ENCODE results near the gene CDC26. TPM values are rescaled to one million over a fixed set of nuclear protein-coding genes. Genes with fewer than 3 reads are reported as not detected.

CDC26 gene
- total RNA-seq, 2 donors from 2014 or later, result 18.4 to 18.6 TPM

DNA sequence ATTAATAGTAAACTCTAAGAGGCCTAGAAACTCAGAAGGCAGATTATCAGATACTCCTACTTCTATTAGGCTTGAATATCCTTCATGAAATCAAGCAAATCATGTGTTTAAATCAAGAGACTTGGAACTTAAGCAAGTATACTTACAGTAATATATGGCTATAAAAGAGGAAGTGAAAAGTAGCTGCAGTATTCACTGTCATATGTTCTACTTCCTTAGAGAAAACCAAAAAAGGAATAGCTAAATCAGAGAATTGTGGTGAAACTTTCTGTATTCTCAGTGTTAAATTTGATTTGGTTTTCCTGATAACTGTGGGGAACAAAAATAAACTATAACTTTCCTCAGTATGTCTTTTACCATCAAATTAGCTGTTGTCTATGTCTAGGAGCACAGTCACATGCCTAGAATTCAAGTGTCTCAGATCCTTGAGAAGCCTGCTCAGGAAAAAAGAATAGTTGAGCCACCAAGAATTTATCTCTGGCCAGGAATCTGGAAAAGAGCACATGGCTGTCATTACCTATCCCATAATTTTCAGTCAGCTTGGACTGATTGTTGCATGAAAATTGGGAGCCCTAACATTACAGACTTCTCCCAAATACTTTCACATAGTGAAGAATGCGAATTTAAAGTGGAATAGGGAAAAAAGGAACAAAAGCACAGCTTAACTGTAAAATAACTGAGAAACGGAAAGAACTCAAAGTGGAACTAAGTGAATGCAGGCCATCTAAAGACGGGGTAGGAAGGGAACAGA lies 56.0 kb downstream of the CDC26 start:
- TF ChIP-seq, protein P1, sequence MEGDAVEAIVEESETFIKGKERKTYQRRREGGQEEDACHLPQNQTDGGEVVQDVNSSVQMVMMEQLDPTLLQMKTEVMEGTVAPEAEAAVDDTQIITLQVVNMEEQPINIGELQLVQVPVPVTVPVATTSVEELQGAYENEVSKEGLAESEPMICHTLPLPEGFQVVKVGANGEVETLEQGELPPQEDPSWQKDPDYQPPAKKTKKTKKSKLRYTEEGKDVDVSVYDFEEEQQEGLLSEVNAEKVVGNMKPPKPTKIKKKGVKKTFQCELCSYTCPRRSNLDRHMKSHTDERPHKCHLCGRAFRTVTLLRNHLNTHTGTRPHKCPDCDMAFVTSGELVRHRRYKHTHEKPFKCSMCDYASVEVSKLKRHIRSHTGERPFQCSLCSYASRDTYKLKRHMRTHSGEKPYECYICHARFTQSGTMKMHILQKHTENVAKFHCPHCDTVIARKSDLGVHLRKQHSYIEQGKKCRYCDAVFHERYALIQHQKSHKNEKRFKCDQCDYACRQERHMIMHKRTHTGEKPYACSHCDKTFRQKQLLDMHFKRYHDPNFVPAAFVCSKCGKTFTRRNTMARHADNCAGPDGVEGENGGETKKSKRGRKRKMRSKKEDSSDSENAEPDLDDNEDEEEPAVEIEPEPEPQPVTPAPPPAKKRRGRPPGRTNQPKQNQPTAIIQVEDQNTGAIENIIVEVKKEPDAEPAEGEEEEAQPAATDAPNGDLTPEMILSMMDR (IDR thresholded peaks at IDR 0.05), result no peak
- Histone ChIP-seq H3K27me3 (replicated peaks; ENCODE audit: insufficient read depth) (no peaks in the 10 kb centered on the region), H3K4me3 (peak overlapping the region; percentile 96), H3K9me3 (no peaks in the 10 kb centered on the region), H3K4me1 (ENCODE audit: control insufficient read depth in 1 of 2, low read depth in 2 of 2) (peaks cover 15 to 36% of the 10 kb centered on the region in 2 donors), H3K27ac (no peak overlapping the region), H3K36me3 (no peaks in the 10 kb centered on the region)
- no peak for DNase-seq (ENCODE audit: low spot score)
- no peak for ATAC-seq (ENCODE audit: insufficient number of reproducible peaks, low FRiP score, low read depth)

Other genes starting within 250 kb of the CDC26 start
- gene ZFP37, start 218.8 kb downstream of the CDC26 start, total RNA-seq, result 1 to 10 TPM; 1.8 to 2.7 TPM
- 10 to 100 TPM; 15.2 to 17.2 TPM for gene SLC31A2, start 124.6 kb downstream of the CDC26 start, total RNA-seq
- 10 to 100 TPM; 23.3 to 26.4 TPM for gene FKBP15, start 54.3 kb downstream of the CDC26 start, total RNA-seq
- gene SLC31A1, start 54.0 kb downstream of the CDC26 start, total RNA-seq, result 10 to 100 TPM; 11.0 to 11.5 TPM
- 10 to 100 TPM; 20.6 to 23.6 TPM for gene PRPF4, start 86 bp upstream of the CDC26 start, total RNA-seq
- gene RNF183, start 27.8 kb upstream of the CDC26 start, total RNA-seq, result not detected
- 1 to 10 TPM; 2.4 to 5.4 TPM for gene WDR31, start 64.7 kb upstream of the CDC26 start, total RNA-seq
- gene BSPRY, start 74.0 kb upstream of the CDC26 start, total RNA-seq, result under 1 TPM in 1 of 2 donors, not detected in 1; 0.14 TPM
- 10 to 100 TPM; 17.6 to 30.1 TPM for gene HDHD3, start 101.4 kb upstream of the CDC26 start, total RNA-seq
- 10 to 100 TPM; 23.0 to 26.0 TPM for gene ALAD, start 125.7 kb upstream of the CDC26 start, total RNA-seq
- 10 to 100 TPM; 24.2 to 32.0 TPM for gene POLE3, start 135.1 kb upstream of the CDC26 start, total RNA-seq
- under 1 TPM in 1 of 2 donors, not detected in 1; 0.85 TPM for gene C9orf43, start 135.2 kb upstream of the CDC26 start, total RNA-seq
- gene RGS3, start 188.2 kb upstream of the CDC26 start, total RNA-seq, result 100 to 1,000 TPM; 170 to 202 TPM